DMS 273 treated with DMSO at 0.1 percent for 48 hours (cell line): ENCODE results near the gene SH3BP1.
"Not testable (repeated sequence)": the region's sequence is repeated elsewhere in the genome, so short reads cannot be mapped to it uniquely, and the experiment has no call there.

Experiments
- DNase-seq: peaks from one replicate; lab custom pipeline; 2025; lab: John Stamatoyannopoulos, UW

Gene SH3BP1

DNA sequence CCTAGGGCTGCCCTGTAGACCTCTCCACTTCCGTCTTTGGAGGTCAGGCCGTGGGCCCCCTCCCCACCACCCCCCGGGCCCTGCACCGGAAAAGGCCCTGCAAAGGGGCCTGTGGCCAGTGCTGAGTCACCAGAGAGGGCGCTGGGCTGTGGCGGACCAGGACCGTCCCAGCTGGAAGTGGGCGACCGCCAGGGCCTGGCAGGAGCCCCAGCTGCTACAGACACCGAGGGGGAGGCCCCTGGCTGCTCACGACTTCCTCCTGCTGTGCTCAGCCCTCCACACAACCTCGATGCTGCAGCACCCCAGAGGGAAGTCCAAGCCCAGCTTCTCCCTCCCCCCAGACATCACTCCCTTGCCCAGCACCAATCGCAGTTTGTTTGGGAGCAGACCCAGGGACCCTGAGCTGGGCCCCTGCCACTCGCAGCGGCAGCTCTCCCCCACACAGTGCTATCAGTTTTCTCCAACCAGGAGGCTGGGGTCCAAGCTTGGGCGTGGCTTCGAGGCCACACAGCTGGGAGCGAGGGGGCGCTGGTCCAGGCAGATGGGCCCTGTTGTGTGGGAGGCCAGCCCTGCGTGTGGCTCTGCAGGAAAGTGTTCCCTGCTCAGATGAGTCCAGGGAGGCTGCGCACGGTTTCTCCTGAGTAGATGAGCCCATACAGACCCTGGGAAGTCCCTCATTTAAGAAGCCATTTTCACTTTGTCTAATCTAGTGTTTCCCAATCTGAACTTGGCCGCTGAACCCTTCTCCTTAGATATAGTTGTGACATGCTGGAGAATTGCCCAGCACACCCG, 5.6 kb upstream of the SH3BP1 start:
- DNase-seq: peak; percentile 82

DNA sequence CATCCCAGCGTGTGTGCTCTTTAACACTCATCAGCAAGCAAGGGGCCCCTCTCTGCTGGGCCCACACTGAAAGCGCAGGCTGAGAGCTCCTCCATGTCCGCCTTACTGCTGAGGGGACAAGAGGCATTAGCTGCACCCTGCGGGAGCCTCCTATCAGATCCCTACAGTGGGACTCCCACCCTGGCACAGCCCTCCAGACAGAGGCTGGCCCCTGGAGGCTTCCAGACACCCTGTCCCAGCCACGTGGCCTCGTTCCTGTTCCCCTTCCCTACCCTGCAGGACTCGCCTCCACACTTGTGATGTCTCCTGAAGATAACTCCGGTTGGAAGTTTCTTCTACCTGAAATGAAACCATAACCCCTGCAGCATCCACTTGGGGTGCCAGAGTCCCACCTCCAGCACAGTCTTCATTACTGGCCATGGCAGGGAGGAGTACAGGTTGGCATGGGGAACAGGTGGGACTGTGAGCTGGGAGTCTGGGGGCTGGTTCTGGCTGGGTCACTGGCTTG, 5.0 kb upstream of the SH3BP1 start:
- DNase-seq: no peak

DNA sequence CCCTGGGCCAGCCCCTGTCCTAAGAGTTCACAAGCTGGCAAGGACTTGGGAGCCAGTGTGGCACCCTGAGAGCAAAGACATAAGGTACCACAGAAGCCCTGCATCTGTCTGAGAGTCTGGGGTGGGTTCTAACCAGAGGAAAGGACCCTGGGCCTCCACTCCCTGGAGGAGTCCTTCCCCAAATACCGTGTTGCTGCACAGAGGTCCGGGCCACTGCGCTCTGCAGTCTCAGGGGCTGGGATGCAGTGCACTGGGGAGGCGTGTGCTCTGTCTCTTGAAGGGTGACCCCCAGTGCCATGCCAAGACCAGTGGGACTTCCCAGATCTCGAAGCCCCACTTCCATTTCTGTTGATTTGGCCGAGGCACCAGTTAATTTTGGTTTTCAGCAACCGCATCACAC, 4.3 kb upstream of the SH3BP1 start:
- no peak for DNase-seq

DNA sequence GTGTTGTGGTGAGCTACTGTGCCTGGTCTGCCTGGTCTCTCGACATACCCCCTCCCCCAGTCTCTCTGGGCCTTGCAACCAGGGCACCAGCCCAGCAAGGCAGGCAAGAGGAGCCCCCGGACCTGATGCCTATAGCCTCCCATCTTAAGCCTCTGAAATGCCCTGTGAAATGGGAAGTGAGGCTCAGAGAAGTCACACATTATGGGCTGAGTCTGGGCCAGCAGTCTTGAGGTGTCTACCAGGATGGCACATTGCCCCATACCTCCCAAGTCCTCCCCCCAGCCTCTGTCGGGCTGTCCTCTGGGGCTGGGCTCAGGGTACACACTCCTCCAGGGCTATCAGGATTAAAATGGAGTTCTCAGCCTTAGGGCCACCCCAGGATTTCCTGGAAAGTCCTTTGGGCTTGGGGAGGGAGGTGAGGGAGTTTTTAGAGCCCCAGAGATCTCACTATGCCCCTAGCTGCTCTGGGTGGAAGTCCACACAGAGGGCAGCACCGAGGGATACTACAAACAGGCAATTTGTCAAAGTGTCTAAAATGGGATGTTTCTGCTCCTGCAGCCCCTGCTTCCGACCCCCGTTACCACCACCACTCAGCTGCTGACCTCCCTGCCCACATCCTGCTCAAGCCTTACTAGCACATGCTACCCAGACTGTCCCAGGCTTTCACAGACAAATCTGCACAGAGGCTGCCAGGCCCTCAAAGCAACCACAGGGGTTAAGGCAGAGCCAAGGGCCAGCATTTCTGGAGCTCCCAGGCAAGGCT, 3.1 kb upstream of the SH3BP1 start:
- DNase-seq: no peak

DNA sequence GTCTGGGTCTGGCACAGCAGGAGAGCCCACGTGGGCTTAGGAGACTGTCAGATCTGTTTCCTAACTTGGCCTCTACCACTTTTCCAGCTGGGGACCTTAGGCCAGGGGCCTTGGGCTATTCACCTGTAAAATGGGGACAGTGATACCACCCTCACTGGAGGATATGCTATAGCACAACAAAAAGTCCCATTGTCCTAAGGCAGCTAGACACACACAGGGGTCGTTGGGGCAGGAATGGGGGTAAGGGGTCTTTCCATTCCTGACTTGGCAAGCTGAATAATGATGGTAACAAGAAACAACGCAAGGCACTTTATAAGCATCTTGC, 2.6 kb upstream of the SH3BP1 start:
- DNase-seq: no peak

DNA sequence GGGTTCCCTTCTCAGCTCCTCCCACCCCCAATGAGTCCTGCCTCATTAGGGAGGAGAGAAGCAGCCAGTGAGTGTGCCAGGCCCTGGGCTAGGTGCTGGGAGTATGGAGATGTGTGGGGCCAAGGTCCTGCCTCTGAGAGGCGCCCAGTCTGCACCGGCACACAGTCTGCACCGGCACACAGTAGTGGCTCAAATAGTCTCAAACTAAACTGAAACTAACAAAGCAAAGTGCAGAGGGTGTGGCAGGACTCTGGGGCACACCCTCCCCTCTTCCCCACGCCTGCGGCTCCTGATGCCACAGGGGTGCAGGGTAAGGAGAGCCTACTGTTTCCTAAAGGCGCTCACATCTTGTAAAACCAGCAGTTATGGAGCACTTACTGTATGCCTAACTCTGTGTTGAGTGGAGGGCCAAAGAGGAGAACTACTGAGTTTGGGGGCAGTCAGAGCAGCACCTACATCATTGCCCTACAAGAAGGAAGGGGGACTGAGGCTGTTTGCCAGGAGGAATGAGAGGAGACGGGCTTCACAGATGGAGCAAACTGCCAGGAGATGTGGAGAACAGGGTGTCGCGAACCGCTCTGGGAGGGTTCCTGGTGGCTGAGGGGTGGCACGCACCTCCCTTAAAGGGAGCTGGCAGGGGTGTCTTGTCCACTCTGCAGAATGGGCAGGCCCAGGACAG, 939 bp upstream of the SH3BP1 start:
- DNase-seq: no peak

DNA sequence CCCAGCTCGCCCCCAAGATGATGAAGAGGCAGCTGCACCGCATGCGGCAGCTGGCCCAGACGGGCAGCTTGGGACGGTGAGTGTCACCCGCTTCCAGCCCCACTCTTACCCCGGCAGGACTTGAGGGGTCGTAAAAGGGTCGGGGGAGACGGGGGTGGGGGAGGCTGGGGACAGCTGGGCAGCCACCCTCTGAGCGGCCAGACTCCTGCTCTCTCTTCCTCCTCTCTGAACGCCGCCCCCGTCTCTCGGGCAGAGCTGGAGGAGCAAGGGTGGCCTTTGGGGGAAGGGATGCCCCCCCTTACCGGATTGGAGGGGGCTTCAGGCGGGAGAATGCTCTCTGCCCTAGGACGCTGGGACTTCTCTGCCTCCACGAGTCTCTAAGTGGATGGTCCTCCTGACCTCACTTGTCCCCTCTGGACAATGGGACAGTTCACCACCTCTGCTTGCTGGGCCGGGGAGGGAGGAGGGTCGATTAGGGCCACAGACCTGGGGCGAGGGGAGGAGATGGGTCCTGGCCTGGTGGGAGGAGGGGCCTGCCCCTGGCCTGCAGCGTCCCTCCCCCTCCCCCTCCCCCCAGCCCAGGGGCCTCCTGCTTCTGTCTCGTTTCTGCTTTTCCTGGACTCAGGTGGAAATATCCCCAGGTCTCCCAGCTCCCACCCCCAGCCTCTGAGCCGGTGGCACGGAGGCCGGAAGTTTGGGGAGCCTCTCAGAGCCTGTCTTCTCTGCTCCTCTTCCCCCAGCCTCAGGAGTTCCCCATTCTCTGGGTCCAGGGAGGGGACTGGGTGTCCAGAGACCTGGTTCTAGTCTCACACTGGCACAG, 512 bp downstream of the SH3BP1 start:
- no peak for DNase-seq

DNA sequence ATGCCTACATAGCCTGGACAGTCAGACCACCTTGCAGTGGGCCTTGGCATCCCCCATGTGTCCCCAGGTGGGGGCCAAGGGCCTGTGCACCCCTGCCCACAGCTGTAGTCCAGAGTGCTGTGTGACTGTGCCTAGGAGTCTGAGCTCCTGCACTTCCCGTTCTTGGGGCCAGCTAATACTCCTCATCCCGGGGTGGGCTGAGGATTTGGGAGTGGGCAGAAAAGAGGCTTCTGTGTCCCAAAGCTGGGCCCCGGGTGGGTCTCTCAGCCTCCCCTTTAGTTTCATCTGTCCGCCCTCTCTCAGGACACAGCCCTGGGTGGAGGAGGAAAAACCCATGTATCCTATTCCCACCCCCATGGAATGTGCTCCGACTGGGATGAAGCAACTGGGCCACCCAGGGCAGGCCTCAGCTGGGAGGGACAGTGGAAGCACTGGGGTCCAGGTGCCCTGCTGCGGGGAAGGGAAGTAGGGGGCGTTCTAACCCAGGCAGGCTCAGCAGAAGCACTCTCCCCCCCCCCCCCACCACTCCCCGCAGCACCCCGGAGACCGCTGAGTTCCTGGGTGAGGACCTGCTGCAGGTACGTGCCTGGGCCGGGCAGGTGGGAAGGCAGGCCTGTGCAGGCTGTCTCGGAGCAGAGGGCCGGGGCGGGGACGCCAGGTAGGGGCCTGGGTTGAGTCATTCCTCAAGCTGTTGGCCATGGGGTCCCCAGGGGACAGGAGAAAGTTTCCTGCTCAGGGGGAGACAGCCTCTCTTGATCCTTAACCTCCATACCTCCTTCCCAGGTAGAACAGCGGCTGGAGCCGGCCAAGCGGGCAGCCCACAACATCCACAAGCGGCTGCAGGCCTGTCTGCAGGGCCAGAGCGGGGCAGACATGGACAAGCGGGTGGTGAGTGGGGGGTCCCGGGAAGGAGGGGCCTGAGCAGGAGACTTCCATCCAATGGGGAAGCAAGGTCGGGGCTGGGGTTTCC, 1.4 kb downstream of the SH3BP1 start:
- no peak for DNase-seq

DNA sequence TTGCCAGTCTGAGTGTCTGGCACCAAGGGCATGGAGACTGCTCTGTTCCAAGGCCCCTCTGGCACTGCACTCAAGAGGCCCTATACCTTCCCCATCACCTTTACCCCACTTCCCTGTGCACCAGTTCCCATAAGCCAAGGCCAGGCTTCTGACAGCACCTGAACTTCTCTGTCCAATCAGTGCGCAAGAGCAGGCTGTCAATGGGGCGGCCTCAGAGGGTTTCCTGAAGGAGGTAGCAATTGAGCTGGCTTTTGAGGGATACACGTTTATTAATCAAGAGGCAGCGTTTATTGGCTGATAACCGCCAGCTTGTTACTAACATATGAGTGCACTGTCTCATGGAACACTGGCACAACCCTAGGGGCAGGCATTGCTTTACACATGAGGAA, 2.1 kb downstream of the SH3BP1 start:
- DNase-seq: no peak

DNA sequence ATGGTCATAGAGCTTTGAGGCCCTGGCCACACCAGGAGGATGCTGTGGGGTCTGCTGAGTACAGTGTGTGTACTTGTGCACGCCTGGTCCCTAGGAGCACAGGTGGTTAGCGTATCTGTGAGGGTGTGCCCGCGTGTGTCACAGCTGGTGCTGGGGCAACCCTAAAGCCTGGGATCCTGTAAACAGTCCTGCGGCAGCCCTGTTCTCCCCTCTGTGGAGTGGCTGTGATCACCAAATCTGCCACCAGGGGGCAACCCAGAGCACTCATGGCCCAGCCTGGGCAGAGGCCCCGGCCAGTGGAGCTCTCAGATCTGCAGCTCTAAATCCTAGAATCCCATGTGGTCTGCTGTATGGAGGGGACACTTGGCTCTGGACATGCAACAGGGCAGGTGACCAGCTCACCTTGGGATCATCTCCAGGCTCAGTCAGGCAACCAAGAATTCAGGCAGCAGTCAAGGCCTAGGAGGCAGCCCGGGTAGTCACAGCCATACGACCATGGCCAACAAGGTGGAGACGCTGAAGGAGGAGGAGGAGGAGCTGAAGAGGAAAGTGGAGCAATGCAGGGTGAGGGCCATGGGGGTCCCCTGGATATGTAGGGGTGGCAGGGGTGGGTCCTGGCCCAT, 3.9 kb downstream of the SH3BP1 start:
- no peak for DNase-seq

DNA sequence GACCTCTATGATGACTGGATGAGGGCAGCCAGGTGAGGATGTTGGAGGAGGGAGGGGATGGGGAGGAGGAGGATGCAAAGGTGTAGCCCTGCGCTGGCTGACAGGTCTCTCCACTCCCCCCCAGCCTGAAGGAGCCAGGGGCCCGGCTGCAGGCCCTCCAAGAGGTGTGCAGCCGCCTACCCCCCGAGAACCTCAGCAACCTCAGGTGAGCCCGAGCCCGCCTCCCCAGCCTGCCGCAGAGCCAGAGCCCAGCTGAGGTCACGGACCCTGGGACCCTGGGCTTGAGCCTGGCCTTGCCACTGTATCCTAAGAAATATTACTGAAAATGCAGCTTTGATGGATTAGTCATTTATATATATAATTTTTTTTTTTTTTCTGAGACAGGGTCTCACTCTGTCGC, 7.8 kb downstream of the SH3BP1 start:
- no peak for DNase-seq

DNA sequence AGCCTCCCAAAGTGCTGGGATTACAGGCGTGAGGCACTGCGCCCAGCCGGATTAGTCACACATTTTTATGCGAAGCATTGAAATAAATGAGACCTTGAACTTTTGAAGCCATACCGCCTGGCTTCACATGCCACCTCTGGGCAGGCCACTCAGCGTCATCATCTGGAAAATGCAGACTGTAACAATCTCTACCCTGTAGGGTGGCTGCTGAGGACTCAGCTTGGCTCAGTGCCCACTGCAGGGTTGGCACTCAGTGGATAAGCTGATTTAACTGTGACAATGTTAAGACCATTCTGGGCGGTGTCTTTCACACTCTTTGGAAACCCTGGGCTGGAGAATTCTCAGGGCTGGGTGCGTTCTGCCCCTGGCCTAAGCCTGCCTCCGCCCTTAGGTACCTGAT, 8.5 kb downstream of the SH3BP1 start:
- DNase-seq: no peak

DNA sequence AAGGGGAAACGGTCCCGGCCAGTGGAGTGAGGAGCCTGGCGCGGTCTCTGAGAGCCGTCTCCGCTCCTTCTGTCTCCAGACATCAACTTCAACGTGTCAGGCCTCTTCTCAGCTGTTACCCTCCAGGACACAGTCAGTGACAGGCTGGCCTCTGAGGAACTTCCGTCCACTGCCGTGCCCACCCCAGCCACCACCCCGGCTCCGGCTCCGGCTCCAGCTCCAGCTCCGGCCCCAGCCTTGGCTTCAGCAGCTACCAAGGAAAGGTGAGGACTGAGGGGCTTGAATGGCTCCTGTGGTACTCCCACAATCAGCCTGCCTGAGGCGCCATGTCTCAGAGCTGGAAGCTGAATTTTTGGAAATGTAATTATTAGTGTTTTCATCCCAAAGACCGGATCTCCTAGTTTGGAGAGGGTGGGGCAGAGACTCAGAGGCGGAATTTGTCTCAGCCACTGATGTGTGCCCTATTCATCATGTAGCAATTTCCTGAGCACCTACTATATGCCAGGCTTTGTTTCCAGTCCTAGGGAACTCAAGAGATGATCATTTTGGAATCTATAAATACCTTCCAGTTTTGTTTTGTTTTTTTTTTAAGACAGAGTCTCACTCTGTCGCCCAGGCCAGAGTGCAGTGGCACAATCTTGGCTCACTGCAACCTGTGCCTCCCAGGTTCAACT, 11.1 kb downstream of the SH3BP1 start:
- no peak for DNase-seq

DNA sequence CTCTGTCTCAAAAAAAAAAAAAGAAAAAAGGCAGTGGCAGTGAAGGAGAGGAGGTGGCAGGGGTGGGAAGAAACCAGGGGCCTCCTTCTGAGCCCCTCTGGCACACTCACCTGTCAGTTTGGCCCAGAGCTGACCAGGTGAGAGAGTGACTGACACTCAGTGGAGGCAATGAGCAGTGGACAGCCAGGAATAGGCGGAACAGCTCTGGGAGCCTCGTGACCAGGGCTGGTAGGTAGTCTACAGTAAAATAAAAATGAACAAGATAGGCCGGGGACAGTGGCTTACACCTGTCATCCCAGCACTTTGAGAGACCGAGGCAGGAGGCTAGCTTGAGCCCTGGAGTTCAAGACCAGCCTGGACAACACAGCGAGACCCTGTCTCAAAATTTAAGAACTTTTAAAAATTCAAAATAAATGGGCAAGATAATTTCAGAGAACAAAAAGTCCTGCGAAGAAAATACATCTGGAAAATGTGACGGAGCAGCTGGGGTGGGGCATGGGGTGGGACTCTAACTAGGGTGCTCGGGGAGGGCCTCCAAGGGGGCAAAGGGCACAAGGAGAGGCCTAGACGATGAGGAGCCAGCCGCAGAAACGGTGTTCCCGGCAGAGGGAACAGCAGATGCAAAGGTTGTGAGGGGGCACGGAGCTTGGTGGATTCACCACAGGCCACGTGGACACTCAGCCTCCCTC, 15.2 kb downstream of the SH3BP1 start:
- DNase-seq: no peak

DNA sequence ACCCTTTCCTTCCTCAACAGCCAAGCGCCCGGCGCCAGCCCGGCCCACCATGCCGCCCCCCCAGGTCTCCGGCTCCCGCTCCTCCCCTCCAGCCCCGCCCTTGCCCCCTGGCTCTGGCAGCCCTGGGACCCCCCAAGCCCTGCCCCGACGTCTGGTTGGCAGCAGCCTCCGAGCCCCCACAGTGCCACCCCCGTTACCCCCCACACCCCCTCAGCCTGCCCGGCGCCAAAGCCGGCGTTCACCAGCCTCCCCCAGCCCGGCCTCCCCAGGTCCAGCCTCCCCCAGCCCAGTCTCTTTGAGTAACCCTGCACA, 15.7 kb downstream of the SH3BP1 start:
- DNase-seq: no peak

DNA sequence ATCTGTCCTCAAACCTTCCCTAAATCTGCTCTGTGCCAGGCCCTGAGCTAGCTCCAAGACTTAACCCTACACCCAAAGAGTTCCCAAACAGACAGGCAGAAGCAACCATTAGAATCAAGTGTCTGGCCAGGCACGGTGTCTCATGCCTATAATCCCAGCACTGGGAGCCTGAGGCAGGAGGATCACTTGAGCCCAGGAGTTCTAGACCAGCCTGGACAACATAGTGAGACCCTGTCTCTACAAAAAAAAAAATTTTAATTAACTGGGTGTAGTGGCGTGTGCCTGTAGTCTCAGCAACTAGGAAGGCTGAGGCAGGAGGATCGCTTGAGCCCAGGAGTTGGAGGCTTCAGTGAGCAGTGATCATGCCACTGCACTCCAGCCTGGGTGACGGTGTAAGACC, 17.1 kb downstream of the SH3BP1 start:
- not testable (repeated sequence) for DNase-seq

DNA sequence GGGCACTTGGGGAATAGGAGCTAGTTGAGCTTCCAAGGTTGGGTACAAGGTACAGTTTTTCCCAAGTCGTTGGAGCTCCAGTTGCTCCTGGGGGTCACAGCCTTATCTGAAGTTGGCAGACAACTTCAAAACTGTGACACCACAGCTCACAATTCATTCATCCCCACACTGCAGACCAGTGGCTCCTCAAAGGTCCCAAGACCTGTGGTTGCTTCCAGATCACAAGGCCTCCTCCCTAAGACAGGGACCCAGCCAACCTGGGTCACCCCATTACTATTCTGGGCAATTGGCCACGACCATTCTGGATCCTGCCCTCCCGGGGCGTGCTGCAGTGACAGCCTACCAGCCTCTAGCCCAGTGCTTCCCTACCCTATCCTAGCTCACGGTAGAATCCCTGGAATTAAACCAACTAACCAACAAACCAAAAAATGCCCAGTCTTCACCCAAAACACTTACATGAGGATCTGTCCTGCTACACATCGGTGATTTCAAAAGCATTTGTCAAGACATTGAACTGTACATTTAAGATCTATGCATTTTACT, 18.2 kb downstream of the SH3BP1 start:
- no peak for DNase-seq

DNA sequence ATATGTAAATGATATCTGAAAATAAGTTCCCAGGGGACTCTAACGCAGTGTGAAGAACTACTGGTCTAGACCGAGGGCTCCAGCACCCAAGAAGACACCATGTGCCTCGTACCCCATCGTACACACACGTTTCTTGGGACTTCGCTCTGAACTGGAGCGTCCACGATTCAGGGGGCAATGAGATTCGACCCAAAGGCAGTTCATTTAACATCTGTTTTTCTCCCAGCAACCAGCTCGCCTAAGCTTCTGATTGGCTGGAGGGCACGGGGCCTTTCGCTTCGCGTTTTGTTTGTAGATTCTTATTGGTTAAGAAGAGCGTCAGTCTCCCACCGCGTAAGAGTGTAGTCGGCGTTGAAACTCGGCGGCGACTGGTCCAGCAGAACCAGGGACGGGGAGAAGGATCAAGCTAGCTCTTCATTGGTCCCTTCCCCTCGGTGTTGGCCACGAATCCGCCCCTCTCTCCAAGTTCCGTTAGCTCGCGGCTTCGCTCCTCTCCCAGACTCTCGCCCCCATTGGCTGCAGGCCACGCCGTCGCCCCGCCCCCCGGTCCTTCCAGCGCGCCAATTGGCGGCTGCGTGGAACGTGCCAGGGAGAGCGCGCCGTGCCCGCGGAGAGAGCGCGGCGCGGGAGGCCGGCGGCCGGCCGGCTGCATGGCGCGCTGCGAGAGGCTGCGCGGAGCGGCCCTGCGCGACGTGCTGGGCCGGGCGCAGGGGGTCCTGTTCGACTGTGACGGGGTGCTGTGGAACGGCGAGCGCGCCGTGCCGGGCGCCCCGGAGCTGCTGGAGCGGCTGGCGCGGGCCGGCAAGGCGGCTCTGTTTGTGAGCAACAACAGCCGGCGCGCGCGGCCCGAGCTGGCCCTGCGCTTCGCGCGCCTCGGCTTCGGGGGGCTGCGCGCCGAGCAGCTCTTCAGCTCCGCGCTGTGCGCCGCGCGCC, 18.9 kb downstream of the SH3BP1 start, which contains the start of gene PDXP:
PDXP (plus strand) TSS at position 591 of the 933 bp plus-strand sequence; CDS start at position 651, 60 bp downstream.
- peak; percentile 98 for DNase-seq
